Measurements from ENCODE around the gene ATG16L2. TPM values are rescaled to one million over a fixed set of nuclear protein-coding genes. Genes with fewer than 3 reads are reported as not detected.

The ATG16L2 gene
- total RNA-seq, 1 experiment from 2014 or later: 17.3 TPM

- Histone ChIP-seq H4K8ac (replicated peaks; ENCODE audit: insufficient read length, low read depth, low read length) (no peak overlapping the region), H3K4me2 (ENCODE audit: insufficient read depth, insufficient read length, low read length) (no peak overlapping the region), H2BK5ac (ENCODE audit: insufficient read length, low read length) (no peak overlapping the region), H2AK5ac (ENCODE audit: insufficient read length, low read length) (no peak overlapping the region), H2BK15ac (ENCODE audit: low read depth, low read length) (no peak overlapping the region), H2AFZ (ENCODE audit: low read length) (no peak overlapping the region), H3T11ph (ENCODE audit: low read length) (no peak overlapping the region), H3K4me1 (ENCODE audit: insufficient read depth, low read length) (no peaks in the 10 kb centered on the region), H2BK120ac (ENCODE audit: low read depth, low read length, poor library complexity, severe bottlenecking) (no peak overlapping the region), H3K23me2 (ENCODE audit: insufficient read length, low read depth, low read length, poor library complexity, severe bottlenecking) (no peaks in the 10 kb centered on the region), H3K79me1 (ENCODE audit: insufficient read depth, low read depth, low read length, poor library complexity, severe bottlenecking) (no peaks in the 10 kb centered on the region), H2BK20ac (ENCODE audit: low read depth, low read length, poor library complexity, severe bottlenecking) (no peak overlapping the region), H3K27me3 (ENCODE audit: insufficient read depth, low read length) (no peaks in the 10 kb centered on the region), H3K18ac (ENCODE audit: insufficient read length, low read depth, low read length) (no peak overlapping the region), H3K56ac (ENCODE audit: insufficient read length, low read depth, low read length) (no peak overlapping the region), H4K5ac (ENCODE audit: insufficient read length, low read depth, low read length) (no peak overlapping the region), H3K27ac (ENCODE audit: insufficient read length, low read depth, low read length) (no peak overlapping the region), H3K9me3 (ENCODE audit: control insufficient read depth, low read depth, low read length) (no peaks in the 10 kb centered on the region), H4K91ac (ENCODE audit: insufficient read length, low read depth, low read length) (no peak overlapping the region), H3K4ac (ENCODE audit: low read depth, low read length) (no peak overlapping the region), H4K20me1 (ENCODE audit: control insufficient read depth, insufficient read depth, insufficient read length) (no peaks in the 10 kb centered on the region), H3K79me2 (ENCODE audit: insufficient read depth, low read length) (no peaks in the 10 kb centered on the region), H3K14ac (ENCODE audit: insufficient read depth, low read length) (no peak overlapping the region), H3K9ac (ENCODE audit: extremely low read depth, insufficient read length, low read length) (no peak overlapping the region), H2BK12ac (ENCODE audit: insufficient read length, low read depth, low read length) (no peak overlapping the region), H3K23ac (ENCODE audit: insufficient read length, low read depth, low read length) (no peak overlapping the region)
- no peak for TF ChIP-seq CTCF (conservative IDR thresholded peaks at IDR 0.05)
- Mint-ChIP-seq H3K4me3 (no peak overlapping the region), H3K27me3 (ENCODE audit: low read depth) (peaks cover 4% of the 10 kb centered on the region; the same call in 1 of the 2 replicates), H3K36me3 (ENCODE audit: insufficient read depth in 1 of 3, low read depth in 3 of 3) (peaks cover 0 to 3% (median 0%) of the 10 kb centered on the region in 3 experiments; a peak in 1 of 7 replicates), H3K27ac (peak overlapping the region in 1 of 3 experiments; percentile 45; a peak in 3 of 7 replicates), H3K9me3 (no peaks in the 10 kb centered on the region), H3K4me1 (peaks cover 9% of the 10 kb centered on the region in 2 experiments)
- WGBS (ENCODE audit: extremely low coverage, insufficient read length, low lambda C conversion rate): no CpG with 5 or more reads among the region's 4 CpGs
- DNase-seq: no peak
These were observed 21.9 kb downstream of the ATG16L2 start for GRCh38 chr11:72836111-72836510.
